Measurements from ENCODE around the gene NME7.
"Not testable (repeated sequence)": the region's sequence is repeated elsewhere in the genome, so short reads cannot be mapped to it uniquely, and the experiment has no call there.

The NME7 gene

DNA sequence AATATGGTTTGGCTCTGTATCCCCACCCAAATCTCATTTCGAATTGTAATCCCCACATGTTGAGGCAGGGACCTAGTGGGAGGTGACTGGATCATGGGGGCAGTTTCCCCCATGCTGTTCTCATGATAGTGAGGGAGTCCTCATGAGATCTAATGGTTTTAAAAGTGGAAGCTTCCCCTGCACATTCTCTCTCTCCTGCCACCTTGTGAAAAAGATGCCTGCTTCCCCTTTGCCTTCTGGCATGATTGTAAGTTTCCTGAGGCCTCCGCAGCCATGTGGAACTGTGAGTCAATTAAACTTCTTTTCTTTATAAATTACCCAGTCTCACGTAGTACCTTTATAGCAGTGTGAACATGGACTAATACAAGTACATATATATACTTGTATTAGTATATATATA, 25.5 kb downstream of the NME7 start:
- not testable (repeated sequence) for DNase-seq (ENCODE audit: low read depth in 3 of 3)

DNA sequence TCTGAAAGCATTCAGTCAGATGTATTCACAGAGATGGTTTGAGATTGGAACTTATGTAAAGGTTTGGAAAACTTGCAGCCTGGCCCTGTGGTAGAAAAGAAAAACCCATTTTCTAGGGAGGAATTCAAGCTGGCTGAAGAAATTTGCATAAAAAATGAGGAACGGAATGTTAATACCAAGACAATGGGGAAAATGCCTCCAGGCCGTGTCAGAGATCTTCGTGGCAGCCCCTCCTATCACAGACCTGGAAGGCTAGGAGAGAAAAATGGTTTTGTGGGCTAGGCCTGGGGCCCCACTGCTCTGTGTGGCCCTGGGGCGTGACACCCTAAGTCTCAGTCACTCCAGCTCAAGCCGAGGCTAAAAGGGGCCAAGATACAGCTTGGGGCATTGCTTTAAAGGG, 26.7 kb downstream of the NME7 start:
- no peak for DNase-seq (ENCODE audit: low read depth in 3 of 3)

DNA sequence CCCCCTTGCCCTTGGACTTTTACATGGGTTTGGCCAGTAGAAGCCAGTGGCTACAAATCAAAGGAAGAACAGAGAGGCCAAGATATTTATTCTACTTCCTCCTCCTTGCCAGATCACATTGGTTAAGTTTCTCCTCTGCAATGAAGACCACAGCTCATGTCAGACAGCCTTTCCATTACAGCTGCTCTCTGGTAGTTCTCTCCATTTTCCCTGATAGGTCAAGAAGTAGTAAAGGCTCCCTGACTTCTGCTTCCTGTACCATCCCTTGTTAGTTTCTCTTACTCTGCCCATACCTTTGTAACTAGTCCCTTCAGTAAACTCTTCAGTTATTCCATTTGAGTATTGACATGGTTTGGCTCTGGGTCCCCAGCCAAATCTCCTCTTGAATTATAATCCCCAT, 27.8 kb downstream of the NME7 start:
- no peak for DNase-seq (ENCODE audit: low read depth in 3 of 3)

DNA sequence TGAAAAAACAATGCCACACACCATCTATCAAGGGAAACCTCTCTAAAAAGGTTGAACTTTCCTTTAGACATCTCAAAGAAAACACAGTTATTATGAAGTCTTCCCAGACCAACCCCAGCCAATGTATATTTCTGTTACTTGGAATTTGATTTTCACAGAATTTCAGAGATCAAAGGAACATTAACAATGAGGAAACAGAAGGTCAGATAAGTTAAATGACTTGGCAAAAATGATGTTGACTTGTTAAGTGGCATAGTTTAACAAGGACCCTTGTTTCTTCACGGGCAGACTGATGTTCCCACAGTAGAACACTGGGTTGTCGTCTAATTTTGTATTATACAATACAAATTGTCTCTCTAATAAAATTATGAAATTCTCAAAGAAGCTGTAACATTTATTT, 29.0 kb downstream of the NME7 start:
- no peak for DNase-seq (ENCODE audit: low read depth in 3 of 3)

DNA sequence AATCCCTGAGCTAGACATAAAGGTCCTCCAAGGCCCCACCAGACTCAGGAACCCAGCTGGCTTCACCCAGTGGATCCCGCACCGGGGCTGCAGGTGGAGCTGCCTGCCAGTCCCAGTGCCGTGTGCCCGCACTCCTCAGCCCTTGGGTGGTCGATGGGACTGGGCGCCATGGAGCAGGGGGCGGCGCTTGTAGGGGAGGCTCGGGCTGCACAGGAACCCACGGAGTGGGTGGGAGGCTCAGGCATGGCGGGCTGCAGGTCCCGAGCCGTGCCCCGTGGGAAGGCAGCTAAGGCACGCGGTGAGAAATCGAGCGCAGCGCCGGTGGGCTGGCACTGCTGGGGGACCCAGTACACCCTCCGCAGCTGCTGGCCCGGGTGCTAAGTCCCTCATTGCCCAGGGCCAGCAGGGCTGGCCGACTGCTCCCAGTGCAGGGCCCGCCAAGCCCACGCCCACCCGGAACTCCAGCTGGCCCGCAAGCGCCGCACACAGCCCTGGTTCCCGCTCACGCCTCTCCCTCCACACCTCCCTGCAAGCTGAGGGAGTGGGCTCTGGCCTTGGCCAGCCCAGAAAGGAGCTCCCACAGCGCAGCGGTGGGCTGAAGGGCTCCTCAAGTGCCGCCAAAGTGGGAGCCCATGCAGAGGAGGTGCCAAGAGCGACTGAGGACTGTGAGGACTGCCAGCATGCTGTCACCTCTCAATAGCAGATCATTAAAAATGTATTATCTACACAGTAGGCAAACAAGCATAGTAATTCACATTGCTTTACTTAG, 30.5 kb downstream of the NME7 start:
- not testable (repeated sequence) for DNase-seq (ENCODE audit: low read depth in 3 of 3)

DNA sequence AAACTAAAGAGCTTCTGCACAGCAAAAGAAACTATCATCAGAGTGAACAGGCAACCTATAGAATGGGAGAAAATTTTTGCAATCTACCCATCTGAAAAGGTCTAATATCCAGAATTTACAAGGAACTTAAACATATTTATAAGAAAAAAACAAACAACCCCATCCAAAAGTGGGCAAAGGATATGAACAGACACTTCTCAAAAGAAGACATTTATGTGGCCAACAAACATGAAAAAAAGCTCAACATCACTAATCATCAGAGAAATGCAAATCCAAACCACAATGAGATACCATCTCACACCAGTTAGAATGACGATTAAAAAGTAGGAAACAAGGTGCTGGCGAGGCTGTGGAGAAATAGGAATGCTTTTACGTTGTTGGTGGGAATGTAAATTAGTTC, 32.9 kb downstream of the NME7 start:
- not testable (repeated sequence) for DNase-seq (ENCODE audit: low read depth in 3 of 3)

DNA sequence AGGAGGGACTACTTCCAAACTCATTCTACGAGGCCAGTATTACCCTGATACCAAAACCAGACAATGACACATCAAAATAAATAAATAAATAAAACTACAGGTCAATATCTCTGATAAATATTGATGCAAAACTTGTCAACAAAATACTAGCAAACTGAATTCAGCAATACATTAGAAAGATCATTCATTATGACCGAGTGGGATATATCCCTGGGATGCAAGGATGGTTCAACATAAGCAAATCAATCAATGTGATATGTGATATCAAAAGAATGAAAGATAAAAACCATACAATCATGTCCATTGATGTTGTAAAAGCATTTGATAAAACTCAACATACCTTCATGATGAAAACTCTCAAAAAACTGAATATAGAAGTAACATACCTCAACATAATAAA, 36.7 kb downstream of the NME7 start:
- no peak for DNase-seq (ENCODE audit: low read depth in 3 of 3)

DNA sequence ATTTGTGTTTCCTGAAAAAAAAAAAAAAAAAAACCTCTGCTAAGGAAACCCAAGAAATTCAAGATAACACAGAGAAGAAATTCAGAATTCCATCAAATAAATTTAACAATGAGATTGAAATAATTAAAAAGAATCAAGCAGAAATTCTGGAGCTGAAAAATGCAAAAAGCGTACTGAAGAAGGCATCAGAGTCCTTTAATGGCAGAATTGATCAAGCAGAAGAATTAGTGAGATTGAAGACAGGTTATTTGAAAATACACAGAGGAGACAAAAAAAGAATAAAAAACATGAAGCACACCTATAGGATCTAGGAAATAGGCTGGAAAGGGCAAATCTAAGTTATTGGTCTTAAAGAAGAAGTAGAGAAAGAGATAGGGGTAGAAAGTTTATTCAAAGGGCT, 38.2 kb downstream of the NME7 start:
- no peak for DNase-seq (ENCODE audit: low read depth in 3 of 3)

DNA sequence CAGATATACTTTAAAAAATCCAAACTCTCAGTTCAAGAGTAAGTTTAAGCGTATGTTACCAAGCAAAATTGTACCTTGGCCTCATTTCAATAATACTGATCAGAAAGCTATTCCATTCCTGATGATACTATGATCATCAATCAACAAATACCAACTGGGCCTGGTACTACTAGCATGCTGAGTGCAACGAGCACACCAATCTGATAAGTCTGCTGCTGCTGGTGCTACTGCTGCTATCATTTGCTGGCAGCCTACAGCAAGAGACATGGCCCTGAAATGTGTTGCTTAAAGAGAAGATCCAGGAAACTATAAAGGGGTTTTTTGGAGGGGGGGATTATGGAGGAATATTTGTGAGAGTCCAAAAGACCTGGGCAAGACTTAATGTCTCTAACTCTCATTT, 39.7 kb downstream of the NME7 start:
- no peak for DNase-seq (ENCODE audit: low read depth in 3 of 3)

DNA sequence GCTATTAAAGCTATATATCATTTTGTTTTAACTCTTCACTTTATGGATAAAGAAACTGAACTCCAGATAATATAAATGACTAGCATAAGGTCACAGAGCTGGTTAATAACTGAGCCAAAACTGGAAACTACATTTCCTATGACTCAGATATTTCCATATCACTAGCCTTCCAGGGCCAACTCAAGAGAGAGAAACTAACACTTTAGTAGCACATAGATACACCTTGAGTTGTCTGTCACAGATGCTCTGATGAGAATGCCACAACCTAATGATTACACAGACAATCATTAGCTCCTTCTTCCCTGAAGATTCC, 40.7 kb downstream of the NME7 start:
- DNase-seq (ENCODE audit: low read depth in 3 of 3), result no peak

DNA sequence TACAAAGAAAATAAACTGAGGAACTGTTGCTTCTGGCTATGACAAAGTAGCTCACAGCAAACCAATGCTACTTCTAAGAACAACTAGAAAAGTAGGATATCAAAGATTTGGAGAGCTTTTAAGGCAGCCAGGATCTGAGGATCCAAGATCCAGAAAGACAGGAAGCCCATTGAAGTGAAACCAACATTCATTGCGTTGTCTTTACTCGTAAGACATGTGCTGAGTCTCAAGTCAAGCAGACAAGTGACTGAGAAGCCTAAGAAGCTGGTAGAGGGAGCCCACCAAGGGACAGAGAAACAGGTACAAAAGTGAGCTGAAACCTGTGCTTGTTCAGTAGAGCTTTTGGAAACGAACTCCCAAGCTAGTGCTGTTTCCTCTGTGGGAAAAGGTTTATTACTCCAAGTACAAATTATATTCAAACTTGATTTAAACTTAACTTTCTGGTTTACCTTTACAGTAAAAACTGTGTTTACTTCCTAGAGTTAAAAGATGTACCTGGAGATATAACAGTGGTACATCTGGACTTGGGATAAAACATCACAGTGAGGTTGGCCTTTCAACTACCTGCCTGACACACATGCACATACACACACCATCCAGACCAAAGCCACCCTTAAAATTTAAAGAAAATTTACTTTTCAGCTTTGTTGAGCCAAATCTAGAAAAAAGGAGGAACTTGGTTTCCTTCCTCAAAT, 41.2 kb downstream of the NME7 start:
- DNase-seq (ENCODE audit: low read depth in 3 of 3), result no peak

DNA sequence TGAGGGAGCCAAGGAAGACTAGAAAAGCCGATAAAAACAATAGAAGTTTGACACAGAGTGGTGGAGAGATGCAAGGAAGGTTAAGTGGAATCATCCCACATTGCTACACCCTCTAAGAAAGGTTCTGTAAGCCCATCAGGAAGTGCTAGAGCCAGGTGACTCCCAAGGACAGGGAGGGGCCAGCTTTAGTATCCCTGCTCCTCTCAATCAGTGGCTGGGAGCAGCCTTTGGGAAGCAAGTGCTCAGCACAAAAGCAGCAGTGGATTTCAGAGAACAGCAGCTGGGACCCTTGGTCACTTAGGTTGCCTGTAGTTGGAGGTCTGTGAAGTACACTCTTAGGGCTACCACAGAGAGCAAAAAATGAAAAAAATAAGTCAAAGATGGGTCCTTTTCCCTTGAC, 42.5 kb downstream of the NME7 start:
- DNase-seq (ENCODE audit: low read depth in 3 of 3), result no peak

DNA sequence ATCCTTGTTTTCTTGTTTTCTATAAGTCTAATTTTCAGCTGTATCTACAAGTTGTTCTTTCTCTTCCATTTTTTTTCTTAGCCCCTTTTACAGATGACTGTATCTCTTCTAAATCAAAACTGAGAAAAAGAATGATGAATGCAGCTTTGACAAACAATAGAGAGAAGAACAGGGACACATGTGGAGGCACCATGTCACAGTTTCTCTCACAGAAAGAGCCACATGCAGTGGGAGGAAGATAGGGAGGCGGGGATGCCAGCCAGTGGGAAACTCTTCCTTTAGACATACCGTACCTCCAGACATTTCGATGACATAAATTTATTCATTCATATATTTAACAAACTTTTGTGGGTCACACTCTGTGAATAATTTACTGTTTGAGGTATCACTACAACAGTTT, 45.5 kb downstream of the NME7 start:
- DNase-seq (ENCODE audit: low read depth in 3 of 3), result no peak

DNA sequence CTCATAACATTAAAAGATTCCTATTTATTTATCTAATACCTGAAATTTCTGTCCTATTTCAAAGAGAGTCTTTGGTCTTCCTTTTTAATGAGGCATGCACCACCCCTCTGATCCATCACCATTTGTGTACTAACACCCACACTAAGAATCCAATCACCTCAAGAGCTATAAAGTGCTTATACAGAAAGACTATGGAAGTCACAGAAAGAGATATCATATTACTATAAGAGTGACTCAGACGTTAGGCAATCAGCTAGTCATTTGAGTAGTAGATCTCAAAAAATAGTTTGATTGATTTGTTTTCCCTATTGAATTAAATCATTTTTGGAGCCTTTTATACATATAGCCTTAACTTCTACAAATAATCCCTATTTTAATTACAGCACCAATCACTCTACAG, 46.1 kb downstream of the NME7 start:
- no peak for DNase-seq (ENCODE audit: low read depth in 3 of 3)

DNA sequence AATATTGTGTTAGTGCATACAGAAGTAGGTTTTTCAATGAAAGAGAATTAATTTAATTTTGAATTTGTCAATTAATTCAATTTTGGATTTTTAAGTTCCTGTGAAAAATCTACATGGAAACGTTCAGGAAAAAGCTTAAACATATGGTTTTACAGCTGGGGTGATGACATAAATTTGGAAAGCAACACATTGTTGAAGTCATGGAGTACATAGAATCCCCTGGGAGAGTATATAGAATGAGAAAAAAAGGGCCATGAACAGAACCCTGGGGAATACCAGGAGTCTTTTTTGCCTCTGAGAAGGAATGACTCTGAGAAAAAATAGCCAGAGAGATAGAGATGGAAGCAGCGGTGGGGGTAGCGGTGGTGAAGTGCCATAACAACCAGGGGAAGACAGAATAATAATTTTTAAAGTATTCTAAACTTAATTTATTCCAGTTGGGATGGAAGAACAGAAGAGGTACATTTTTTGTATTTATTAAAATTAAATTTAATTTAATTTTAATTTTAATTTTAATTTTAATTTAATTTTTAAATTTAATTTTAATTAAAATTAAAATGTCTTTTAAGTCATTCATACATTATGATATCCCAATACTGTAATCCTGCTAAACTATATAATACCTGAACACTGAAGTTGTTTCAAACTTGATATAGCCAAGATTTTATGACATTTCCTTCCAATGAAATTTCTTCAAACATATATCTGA, 48.9 kb downstream of the NME7 start:
- DNase-seq (ENCODE audit: low read depth in 3 of 3), result no peak

DNA sequence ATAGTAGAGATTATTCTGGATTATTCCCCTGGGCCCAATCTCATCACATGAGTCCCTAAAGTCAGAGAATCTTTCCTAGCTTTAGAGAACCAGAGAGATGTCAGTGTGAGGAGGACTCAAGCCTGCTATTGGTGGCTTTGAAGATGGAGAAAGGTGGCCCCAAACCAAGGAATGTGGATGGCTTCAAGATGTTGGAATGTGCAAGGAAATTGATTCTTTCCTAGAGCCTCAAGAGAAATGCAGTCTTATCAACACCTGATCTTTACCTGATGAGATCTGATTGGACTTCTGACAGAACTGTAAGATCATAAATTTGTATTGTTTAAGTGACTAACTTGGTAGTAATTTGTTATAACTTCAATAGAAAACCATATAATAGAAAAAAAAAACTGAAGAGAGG, 51.0 kb downstream of the NME7 start:
- DNase-seq (ENCODE audit: low read depth in 3 of 3), result no peak

DNA sequence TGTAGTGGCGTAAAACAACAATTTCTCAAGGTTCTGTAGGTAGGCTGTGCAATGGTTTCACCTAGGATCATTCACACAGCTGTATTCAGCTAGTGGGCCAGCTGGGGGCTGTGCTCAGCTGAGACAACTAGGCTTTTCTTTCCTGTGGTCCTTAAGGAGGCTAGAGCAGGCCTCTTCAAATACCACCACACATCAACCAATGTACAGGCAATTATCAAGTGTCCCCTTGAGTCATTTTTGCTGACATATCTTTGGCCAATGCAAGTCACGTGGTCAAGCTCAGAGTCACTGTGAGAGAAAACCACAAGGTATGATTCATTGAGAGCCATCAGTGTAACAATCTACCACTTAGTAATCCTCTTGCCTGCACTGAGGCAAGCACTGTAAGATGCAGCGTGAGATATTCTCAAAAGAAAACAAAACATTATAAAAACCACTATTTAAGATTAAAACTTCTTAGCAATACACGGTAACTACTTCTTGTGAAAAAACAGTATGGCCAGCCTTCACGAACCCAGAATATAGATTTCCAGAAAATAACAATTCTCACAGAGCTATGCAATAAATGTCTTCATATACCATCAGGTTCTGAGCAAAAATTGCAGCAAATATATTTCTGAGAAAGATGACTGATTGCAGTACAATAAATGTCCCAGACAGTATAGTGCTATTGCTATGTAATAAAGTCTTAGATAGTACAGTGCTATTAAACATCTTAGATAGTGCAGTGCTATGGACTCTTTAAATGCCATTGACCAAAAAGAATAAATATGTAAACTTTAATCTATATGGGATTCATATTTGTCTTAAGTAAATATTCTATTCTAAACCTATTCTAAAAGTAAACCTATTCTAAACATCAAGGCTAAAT, 55.3 kb downstream of the NME7 start:
- peak; percentile 7 to 12 (median 10) for DNase-seq (ENCODE audit: low read depth in 3 of 3)

DNA sequence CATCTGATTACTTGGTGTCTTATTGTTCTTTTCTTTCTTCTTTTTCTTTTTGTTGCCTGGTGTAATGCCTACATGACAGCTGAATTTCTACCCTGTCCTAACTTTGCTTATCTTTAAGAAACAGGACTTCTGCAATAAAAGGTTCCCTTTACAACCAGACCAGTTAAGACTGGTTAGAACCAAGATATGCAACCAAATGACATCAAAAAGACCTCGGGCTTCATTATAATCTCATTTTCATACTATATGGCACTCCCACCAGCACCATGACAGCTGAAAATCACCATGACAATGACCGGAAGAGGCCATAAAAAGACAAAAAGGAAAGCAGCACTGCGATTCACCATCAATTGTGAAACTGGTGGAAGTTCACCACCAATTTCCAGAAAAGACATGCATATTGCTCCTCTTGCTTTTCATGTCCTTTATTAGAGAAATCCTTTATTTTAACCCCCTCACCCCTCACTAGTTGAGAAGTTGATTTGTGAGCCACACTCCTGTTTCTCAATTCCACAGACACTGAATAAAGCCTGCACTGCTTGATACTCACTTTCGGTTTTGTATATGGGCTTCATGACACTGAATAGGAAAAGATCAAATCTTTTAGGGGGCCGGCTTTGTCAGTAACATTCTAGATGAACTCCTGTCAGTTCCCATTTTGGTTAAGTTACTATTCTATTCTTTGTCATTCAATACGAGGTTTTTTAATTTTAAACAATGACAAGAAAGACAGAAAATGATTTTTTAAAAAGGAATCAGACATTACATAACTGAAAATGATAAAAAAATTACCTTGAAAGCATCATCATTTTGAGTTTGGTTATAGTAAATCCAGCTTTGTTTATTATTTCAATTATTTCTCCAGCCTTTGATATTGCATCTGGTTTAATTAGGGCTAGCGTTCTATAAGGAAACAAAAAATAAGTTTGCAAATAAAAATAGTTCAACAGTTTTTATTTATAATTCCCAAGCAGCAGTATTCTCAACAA, 58.1 kb downstream of the NME7 start:
- no peak for DNase-seq (ENCODE audit: low read depth in 3 of 3)

DNA sequence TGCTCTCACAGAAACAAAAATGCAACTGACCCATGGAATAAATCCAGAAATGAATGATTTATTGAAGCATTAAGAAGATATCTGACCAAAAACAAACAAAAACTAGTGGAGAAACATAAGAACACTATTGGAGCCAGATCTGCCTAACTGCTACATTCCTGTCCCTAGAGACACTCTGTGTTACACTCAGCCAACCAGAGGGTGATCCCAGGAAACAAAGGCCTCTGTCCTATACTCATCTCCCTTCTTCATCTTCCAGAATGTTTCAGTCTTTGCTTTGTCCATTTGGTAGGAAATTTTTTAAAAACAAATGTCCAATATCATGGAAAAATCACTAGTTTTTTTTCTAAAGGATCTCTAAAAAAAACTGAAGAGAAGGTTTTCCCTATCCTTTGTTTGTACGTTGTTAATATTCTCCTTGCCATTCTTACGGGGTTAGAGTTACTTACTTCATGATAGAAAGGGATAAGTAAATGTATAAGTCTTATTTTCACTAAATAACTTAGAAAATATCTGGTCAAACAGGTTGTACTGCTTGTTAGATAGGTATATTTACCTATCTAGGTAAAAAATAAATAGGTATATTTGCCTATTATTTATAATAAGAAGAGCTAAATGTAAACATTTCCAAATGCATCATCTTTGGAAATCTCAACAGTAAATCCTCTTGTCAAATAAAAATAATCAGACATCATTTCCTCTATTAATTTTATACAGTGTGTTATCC, 59.1 kb downstream of the NME7 start:
- DNase-seq (ENCODE audit: low read depth in 3 of 3), result no peak

DNA sequence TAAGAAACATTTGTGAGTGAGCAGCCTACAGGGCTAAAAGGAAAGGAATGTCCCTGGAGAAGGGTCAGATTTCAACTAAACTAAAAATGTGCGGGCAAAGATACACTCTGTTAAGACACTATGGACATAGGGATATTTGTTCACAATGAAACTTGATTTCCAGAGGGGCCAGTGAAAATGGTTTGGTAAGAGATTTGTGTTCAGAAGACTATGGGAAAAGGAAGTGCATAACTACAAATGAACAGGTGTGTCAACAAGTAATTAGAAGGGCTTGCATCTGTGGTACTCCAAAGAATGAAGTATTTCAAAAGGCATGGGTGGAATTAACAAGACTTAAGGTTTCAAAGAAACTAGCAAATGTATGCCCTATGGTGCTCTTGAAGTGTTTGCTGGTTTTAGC, 60.4 kb downstream of the NME7 start:
- DNase-seq (ENCODE audit: low read depth in 3 of 3), result no peak

Data from stimulated activated CD4-positive, alpha-beta T cell treated with anti-CD3 and anti-CD28 coated beads, TNF-alpha, amount 100 ng/mL, for 48 hours (primary cell).